ENCODE measurements around the gene GPATCH8. TPM values are rescaled to one million over a fixed set of nuclear protein-coding genes. Genes with fewer than 3 reads are reported as not detected.
A peak's percentile ranks its signal among the peaks of the same experiment; 100 is the strongest.
"Not testable (repeated sequence)": the region's sequence is repeated elsewhere in the genome, so short reads cannot be mapped to it uniquely, and the experiment has no call there.

Gene GPATCH8
- polyA plus RNA-seq, 1 donor: 35.9 TPM

- peak overlapping the region; percentile 67 for H3K27ac ChIP-seq (ENCODE audit: low read length)
- peak in 1 of 2 donors; percentile 57 for DNase-seq
- H3K9me3 ChIP-seq (ENCODE audit: control insufficient read depth, low read depth, low read length): no peaks in the 10 kb centered on the region
- WGBS (ENCODE audit: insufficient coverage, low lambda C conversion rate): no CpG with 5 or more reads among the region's 5 CpGs
- no peaks in the 10 kb centered on the region for H3K36me3 ChIP-seq (ENCODE audit: control insufficient read depth, insufficient read depth, low read length)
- peaks cover 26% of the 10 kb centered on the region for H3K4me1 ChIP-seq (ENCODE audit: control insufficient read depth, insufficient read depth, low read length)
- H3K4me3 ChIP-seq (ENCODE audit: low read length): no peak overlapping the region
- peaks cover 15% of the 10 kb centered on the region for H3K27me3 ChIP-seq (ENCODE audit: control insufficient read depth, insufficient read depth, low read length)
Observed at GRCh38 chr17:44543213-44543904, 40.2 kb upstream of the GPATCH8 start.

- H3K27me3 ChIP-seq (ENCODE audit: control insufficient read depth, insufficient read depth, low read length): peaks cover 16% of the 10 kb centered on the region
- no peak overlapping the region for H3K27ac ChIP-seq (ENCODE audit: low read length)
- H3K9me3 ChIP-seq (ENCODE audit: control insufficient read depth, low read depth, low read length): no peaks in the 10 kb centered on the region
- peaks cover 14% of the 10 kb centered on the region for H3K4me1 ChIP-seq (ENCODE audit: control insufficient read depth, insufficient read depth, low read length)
- H3K4me3 ChIP-seq (ENCODE audit: low read length): no peak overlapping the region
- WGBS (ENCODE audit: insufficient coverage, low lambda C conversion rate): no CpG with 5 or more reads among the region's 8 CpGs
- no peaks in the 10 kb centered on the region for H3K36me3 ChIP-seq (ENCODE audit: control insufficient read depth, insufficient read depth, low read length)
- no peak for DNase-seq
Observed at GRCh38 chr17:44541884-44542581, 38.8 kb upstream of the GPATCH8 start.

- Histone ChIP-seq H3K9me3 (ENCODE audit: control insufficient read depth, low read depth, low read length) (no peaks in the 10 kb centered on the region), H3K27ac (ENCODE audit: low read length) (no peak overlapping the region), H3K27me3 (ENCODE audit: control insufficient read depth, insufficient read depth, low read length) (peaks cover 16% of the 10 kb centered on the region), H3K4me1 (ENCODE audit: control insufficient read depth, insufficient read depth, low read length) (peaks cover 19% of the 10 kb centered on the region), H3K4me3 (ENCODE audit: low read length) (no peak overlapping the region), H3K36me3 (ENCODE audit: control insufficient read depth, insufficient read depth, low read length) (no peaks in the 10 kb centered on the region)
- 90% methylated on average over 2 of the region's 11 CpGs for WGBS (ENCODE audit: insufficient coverage, low lambda C conversion rate)
- DNase-seq: no peak
Observed at GRCh38 chr17:44540246-44541084, 37.3 kb upstream of the GPATCH8 start.

- Histone ChIP-seq H3K4me3 (ENCODE audit: low read length) (no peak overlapping the region), H3K4me1 (ENCODE audit: control insufficient read depth, insufficient read depth, low read length) (peaks cover 19% of the 10 kb centered on the region), H3K9me3 (ENCODE audit: control insufficient read depth, low read depth, low read length) (no peaks in the 10 kb centered on the region), H3K27me3 (ENCODE audit: control insufficient read depth, insufficient read depth, low read length) (peaks cover 16% of the 10 kb centered on the region), H3K36me3 (ENCODE audit: control insufficient read depth, insufficient read depth, low read length) (no peaks in the 10 kb centered on the region), H3K27ac (ENCODE audit: low read length) (no peak overlapping the region)
- WGBS (ENCODE audit: insufficient coverage, low lambda C conversion rate): no CpG with 5 or more reads among the region's 15 CpGs
- DNase-seq: no peak
Observed at GRCh38 chr17:44539673-44540072, 36.5 kb upstream of the GPATCH8 start.

GRCh38 chr17:44537922-44538321 is 34.7 kb upstream of the GPATCH8 start:
- Histone ChIP-seq H3K4me1 (ENCODE audit: control insufficient read depth, insufficient read depth, low read length) (peaks cover 17% of the 10 kb centered on the region), H3K27me3 (ENCODE audit: control insufficient read depth, insufficient read depth, low read length) (peaks cover 16% of the 10 kb centered on the region)
- WGBS (ENCODE audit: insufficient coverage, low lambda C conversion rate): no CpG with 5 or more reads among the region's 3 CpGs
- not testable (repeated sequence) for H3K9me3 ChIP-seq (ENCODE audit: control insufficient read depth, low read depth, low read length); H3K4me3 ChIP-seq (ENCODE audit: low read length); H3K36me3 ChIP-seq (ENCODE audit: control insufficient read depth, insufficient read depth, low read length); H3K27ac ChIP-seq (ENCODE audit: low read length); DNase-seq

- peaks cover 14% of the 10 kb centered on the region for H3K27me3 ChIP-seq (ENCODE audit: control insufficient read depth, insufficient read depth, low read length)
- H3K4me3 ChIP-seq (ENCODE audit: low read length): no peak overlapping the region
- peak overlapping the region; percentile 8 for H3K27ac ChIP-seq (ENCODE audit: low read length)
- peaks cover 9% of the 10 kb centered on the region for H3K4me1 ChIP-seq (ENCODE audit: control insufficient read depth, insufficient read depth, low read length)
- no peaks in the 10 kb centered on the region for H3K9me3 ChIP-seq (ENCODE audit: control insufficient read depth, low read depth, low read length)
- 80% methylated on average over 1 of the region's 12 CpGs for WGBS (ENCODE audit: insufficient coverage, low lambda C conversion rate)
- H3K36me3 ChIP-seq (ENCODE audit: control insufficient read depth, insufficient read depth, low read length): no peaks in the 10 kb centered on the region
- DNase-seq: no peak
Observed at GRCh38 chr17:44536090-44536953, 33.1 kb upstream of the GPATCH8 start.

- 88% methylated on average over 3 of the region's 21 CpGs for whole genome bisulfite sequencing (ENCODE audit: insufficient coverage, low lambda C conversion rate)
- no peak overlapping the region for H3K4me3 ChIP-seq (ENCODE audit: low read length)
- no peaks in the 10 kb centered on the region for H3K9me3 ChIP-seq (ENCODE audit: control insufficient read depth, low read depth, low read length)
- peaks cover 3% of the 10 kb centered on the region for H3K27me3 ChIP-seq (ENCODE audit: control insufficient read depth, insufficient read depth, low read length)
- peaks cover 9% of the 10 kb centered on the region for H3K4me1 ChIP-seq (ENCODE audit: control insufficient read depth, insufficient read depth, low read length)
- DNase-seq: peak; percentile 71 to 77
- peak overlapping the region; percentile 45 for H3K27ac ChIP-seq (ENCODE audit: low read length)
- H3K36me3 ChIP-seq (ENCODE audit: control insufficient read depth, insufficient read depth, low read length): no peaks in the 10 kb centered on the region
Observed at GRCh38 chr17:44533533-44534246, 30.5 kb upstream of the GPATCH8 start.

- Histone ChIP-seq H3K27me3 (ENCODE audit: control insufficient read depth, insufficient read depth, low read length) (no peaks in the 10 kb centered on the region), H3K9me3 (ENCODE audit: control insufficient read depth, low read depth, low read length) (peaks cover 3% of the 10 kb centered on the region), H3K4me3 (ENCODE audit: low read length) (no peak overlapping the region), H3K4me1 (ENCODE audit: control insufficient read depth, insufficient read depth, low read length) (peaks cover 4% of the 10 kb centered on the region), H3K36me3 (ENCODE audit: control insufficient read depth, insufficient read depth, low read length) (no peaks in the 10 kb centered on the region), H3K27ac (ENCODE audit: low read length) (no peak overlapping the region)
- DNase-seq: no peak
- WGBS (ENCODE audit: insufficient coverage, low lambda C conversion rate): no CpG with 5 or more reads among the region's 7 CpGs
Observed at GRCh38 chr17:44530896-44531418, 27.8 kb upstream of the GPATCH8 start.

- WGBS (ENCODE audit: insufficient coverage, low lambda C conversion rate): no CpG with 5 or more reads among the region's 3 CpGs
- H3K27ac ChIP-seq (ENCODE audit: low read length): no peak overlapping the region
- peaks cover 3% of the 10 kb centered on the region for H3K9me3 ChIP-seq (ENCODE audit: control insufficient read depth, low read depth, low read length)
- DNase-seq: peak in 1 of 2 donors; percentile 71
- H3K4me3 ChIP-seq (ENCODE audit: low read length): no peak overlapping the region
- H3K4me1 ChIP-seq (ENCODE audit: control insufficient read depth, insufficient read depth, low read length): peaks cover 4% of the 10 kb centered on the region
- H3K27me3 ChIP-seq (ENCODE audit: control insufficient read depth, insufficient read depth, low read length): no peaks in the 10 kb centered on the region
- H3K36me3 ChIP-seq (ENCODE audit: control insufficient read depth, insufficient read depth, low read length): no peaks in the 10 kb centered on the region
Observed at GRCh38 chr17:44529864-44530263, 26.7 kb upstream of the GPATCH8 start.

All from large intestine (tissue), 3 donors.